GM10266 (cell line): Measurements from ENCODE around the gene H19.

ENCODE experiments used
- DNase-seq: peaks from one replicate; pipeline ENCODE4 v3.0.0; 2012; ENCODE audit errors: extremely low spot score
- TF ChIP-seq, protein P1 (sequence below): IDR thresholded peaks from 2 replicates; pipeline ENCODE4 v1.5.1; 2012; ENCODE audit warnings: mild to moderate bottlenecking, low read depth; ENCODE audit not compliant: control insufficient read depth, insufficient read depth; ENCODE audit errors: missing control alignments

H19 gene

DNA sequence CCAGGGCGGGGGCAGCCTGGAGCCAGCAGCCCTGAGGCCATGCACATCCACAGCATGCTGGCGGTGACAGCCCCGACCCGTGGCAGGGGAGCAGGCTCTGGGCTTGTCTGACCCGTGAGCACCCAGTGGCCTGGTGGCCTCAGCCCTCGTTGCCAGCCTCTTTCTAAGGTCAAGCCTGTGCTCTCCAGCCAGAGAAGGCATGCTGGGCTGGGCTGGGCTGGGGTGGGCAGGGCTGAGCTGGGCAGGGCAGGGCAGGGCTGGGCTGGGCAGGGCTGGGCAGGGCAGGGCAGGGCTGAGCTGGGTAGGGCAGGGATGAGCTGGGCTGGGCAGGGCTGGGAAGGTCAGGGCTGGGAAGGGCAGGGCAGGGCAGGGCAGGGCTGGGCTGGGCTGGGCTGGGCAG is 10.6 kb downstream of the H19 start:
- TF ChIP-seq, protein P1, sequence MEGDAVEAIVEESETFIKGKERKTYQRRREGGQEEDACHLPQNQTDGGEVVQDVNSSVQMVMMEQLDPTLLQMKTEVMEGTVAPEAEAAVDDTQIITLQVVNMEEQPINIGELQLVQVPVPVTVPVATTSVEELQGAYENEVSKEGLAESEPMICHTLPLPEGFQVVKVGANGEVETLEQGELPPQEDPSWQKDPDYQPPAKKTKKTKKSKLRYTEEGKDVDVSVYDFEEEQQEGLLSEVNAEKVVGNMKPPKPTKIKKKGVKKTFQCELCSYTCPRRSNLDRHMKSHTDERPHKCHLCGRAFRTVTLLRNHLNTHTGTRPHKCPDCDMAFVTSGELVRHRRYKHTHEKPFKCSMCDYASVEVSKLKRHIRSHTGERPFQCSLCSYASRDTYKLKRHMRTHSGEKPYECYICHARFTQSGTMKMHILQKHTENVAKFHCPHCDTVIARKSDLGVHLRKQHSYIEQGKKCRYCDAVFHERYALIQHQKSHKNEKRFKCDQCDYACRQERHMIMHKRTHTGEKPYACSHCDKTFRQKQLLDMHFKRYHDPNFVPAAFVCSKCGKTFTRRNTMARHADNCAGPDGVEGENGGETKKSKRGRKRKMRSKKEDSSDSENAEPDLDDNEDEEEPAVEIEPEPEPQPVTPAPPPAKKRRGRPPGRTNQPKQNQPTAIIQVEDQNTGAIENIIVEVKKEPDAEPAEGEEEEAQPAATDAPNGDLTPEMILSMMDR = no peak
- no peak for DNase-seq

DNA sequence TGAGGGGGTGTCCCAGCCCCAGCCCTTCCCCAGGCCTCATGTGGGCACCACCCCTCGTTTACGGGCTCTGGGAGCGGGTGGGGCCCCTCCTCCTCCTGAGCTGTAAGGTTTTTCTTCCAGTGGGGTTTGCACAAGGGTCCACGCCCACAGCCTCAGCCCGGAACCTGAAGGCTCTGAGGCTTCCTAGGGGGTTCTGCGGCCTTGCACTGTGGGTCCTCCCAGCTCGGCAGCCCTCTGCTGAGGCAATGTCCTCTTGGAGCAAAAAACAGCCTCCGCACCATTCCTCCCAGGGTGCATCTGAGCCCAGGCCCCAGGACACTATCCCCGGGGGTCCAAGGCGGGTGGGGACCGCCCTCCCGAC is 14.1 kb downstream of the H19 start:
- peak; percentile 1 for DNase-seq
- TF ChIP-seq, protein P1 = no peak

DNA sequence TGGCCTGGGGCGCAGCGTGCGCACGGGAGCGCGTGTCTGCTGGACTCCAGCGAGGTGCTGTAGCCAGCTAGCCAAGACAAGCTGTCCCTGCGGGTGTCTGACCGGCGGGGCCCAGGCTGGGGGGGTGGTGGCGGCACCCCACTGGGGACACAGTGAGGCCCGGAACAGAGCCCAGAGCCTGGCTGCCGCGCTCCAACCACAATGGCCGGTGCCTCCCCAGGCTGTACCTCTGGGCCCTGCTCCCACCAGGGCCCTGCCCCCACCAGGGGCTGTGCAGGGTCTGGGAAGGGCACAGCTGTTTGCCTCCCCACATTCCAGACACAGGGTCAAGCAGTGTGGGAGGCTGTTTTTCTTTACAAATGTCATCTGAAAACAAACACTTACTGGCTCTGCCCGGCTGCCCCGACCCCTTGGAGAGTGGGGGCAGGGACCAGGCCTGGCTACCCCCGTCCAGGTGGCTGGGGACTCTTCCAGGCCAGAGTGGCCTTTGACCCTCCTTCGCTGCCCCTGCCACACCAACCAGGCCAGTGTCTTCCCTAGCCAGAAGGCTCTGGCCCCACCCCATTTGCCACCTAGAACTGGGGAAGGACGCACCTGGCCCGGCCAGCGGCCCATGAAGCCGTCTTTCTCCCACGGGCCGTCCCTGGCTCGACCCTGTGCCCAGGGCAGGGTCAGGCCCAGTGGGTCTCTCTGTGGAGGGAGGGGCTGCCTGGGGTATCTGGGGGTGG is 14.6 kb downstream of the H19 start:
- TF ChIP-seq, protein P1 = no peak
- no peak for DNase-seq

DNA sequence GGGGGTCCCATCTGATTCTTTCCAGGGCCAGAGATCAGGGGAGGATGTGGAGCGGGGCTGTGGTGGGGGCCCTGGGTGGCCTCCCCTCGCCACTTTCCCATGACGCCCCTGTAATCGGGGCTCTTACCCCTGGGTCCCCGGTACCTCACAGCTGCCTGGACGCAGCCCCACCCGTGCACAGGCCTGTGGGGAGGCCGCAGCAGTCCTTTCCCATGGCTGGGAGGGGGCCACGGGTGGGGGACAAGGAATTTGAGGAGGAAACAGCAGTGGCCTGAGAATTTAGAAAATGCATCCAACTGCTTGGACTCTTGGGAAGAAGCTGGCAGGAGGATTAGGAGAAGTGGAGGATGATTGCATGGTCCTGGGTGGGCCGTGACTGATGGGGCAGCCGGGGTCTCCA is 18.0 kb downstream of the H19 start:
- TF ChIP-seq, protein P1 = no peak
- no peak for DNase-seq

DNA sequence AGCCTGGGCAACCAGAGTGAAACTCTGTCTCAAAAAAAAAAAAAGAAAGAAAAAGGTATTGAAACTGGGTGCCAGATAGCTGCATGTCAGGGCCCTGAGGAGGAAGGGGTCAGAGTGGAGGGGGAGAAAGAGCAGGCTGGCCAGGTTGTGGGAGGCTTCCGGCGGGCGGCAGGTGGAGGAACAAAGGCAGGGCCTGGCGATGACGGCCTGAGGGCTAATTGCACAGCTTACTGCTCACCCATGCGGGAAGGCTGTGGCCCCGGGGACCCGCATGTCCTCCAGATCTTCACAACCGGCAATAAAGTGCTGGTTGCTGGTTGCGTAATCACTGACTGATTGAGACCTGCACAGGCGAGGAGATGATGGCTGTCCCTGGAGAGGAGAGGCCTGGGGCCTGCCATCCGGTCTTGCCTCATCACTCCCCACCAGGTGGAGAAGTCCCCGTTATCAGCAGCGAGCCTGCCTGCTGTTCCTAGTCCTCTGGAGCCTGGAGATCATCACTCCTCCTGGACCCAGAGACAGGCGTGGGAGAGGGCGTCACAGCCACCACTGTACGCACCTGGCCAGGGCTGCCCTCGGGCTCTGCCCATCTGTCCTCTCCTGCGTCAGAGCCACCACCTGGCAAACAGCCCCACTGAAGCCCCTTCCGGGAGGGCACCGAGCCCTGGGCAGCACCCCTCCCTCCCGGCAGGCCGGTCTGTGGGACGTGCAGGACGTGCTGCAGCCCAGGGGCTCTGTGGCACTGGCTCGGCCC is 18.7 kb downstream of the H19 start:
- no peak for DNase-seq
- TF ChIP-seq, protein P1 = no peak

DNA sequence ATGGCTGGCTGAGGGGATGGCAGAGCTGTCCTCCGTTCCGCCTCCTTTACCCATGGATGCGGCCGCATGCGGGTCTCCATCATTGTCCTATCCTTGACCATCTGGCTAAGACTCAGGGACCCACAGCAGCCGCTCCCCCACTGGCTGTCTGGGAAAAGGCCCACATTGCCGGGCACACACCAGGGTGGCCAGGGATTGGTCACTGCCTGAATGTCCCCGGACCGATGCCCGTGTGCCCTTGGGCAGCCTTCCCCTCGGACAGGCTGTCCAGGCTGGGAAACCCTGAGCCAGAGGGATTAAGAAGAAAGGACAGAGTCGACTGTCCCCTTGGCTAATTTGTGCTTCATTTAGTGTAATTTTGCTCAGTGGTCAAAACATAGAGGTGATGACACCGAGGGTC is 22.5 kb downstream of the H19 start:
- TF ChIP-seq, protein P1 = no peak
- DNase-seq = no peak

DNA sequence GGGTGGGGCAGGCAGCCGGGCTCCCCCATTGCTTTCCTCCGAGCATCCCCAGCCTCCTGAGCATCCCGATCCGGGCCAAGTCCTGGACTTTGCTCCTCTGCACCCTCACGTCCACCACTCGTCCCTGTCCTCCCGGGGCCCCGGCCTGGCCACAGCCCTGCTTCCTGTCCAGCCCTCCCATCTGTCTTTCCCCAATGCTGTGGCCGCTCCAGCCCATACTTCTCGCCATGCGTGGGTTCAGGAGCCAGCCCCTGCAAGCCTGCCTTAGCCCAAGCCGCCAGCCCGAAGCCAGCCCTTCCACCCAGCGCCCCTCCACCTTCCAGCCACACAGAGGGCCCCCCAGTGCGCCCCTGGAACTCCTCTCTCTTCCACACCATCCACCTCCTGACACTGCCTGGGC is 26.7 kb downstream of the H19 start:
- TF ChIP-seq, protein P1 = no peak

More for the DNA sequence above, 26.7 kb downstream of the H19 start:
- DNase-seq = no peak
